GM18526 (cell line): ENCODE measurements around the gene PRPS2.

Experiments
- POLR2A ChIP-seq: IDR thresholded peaks from 3 replicates; pipeline ENCODE4 v1.6.1; 2011; ENCODE audit not compliant: insufficient read length; ENCODE audit errors: extremely low read depth

Gene PRPS2

GRCh38 chrX:12867685-12868084 is 76.5 kb downstream of the PRPS2 start:
- TF ChIP-seq POLR2A = no peak

- TF ChIP-seq POLR2A = peak; percentile 15
Observed at GRCh38 chrX:12868747-12869146, 77.5 kb downstream of the PRPS2 start.

GRCh38 chrX:12871257-12871656 is 80.0 kb downstream of the PRPS2 start:
- no peak for TF ChIP-seq POLR2A

GRCh38 chrX:12872741-12873140 is 81.5 kb downstream of the PRPS2 start:
- TF ChIP-seq POLR2A = no peak
